ENCODE results near the gene NTM.

The NTM gene

GRCh38 chr11:132161403-132162078, 791.1 kb downstream of the NTM start:
- DNase-seq (ENCODE audit: insufficient read length, low spot score) (no peak), FAIRE-seq (no peak)
- TF ChIP-seq, protein P1, sequence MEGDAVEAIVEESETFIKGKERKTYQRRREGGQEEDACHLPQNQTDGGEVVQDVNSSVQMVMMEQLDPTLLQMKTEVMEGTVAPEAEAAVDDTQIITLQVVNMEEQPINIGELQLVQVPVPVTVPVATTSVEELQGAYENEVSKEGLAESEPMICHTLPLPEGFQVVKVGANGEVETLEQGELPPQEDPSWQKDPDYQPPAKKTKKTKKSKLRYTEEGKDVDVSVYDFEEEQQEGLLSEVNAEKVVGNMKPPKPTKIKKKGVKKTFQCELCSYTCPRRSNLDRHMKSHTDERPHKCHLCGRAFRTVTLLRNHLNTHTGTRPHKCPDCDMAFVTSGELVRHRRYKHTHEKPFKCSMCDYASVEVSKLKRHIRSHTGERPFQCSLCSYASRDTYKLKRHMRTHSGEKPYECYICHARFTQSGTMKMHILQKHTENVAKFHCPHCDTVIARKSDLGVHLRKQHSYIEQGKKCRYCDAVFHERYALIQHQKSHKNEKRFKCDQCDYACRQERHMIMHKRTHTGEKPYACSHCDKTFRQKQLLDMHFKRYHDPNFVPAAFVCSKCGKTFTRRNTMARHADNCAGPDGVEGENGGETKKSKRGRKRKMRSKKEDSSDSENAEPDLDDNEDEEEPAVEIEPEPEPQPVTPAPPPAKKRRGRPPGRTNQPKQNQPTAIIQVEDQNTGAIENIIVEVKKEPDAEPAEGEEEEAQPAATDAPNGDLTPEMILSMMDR (IDR thresholded peaks at IDR 0.05; ENCODE audit: insufficient read depth, missing control alignments), result no peak

DNA sequence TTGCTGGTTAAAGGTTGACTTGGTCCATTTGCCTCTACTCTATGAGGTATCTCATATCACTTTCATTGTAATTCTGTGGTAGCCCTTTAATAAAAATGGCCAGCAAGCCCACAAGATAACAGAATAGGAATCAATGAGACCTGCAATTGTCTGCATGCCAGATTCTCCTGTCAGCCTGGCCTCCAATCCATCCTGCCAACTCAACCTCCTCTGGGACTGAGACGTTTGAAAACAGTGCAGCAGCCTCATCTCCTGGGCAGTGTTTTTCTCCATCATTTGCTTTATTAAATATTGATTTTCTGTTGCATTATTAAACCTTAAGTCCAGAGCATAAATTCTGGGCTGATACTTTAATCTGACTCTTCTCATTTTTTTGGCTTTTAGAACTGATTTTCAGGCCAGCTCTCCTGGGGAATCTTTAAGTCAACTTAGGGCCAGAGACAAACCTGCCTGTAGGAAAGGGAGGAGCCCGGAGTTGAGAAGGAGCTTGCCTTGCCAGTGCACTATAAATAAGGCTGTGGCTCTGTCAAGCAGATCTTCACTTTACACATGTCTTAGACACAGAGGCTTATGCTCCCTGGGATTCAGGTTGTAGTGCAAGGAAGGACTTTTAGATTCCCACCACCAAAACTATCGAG, 798.0 kb downstream of the NTM start:
- TF ChIP-seq, protein P1 (IDR thresholded peaks at IDR 0.05; ENCODE audit: insufficient read depth, missing control alignments), result no peak
- no peak for DNase-seq (ENCODE audit: insufficient read length, low spot score)
- no peak for FAIRE-seq

- DNase-seq (ENCODE audit: insufficient read length, low spot score), result no peak
- TF ChIP-seq, protein P1 (IDR thresholded peaks at IDR 0.05; ENCODE audit: insufficient read depth, missing control alignments), result no peak
- FAIRE-seq, result no peak
These were observed 800.6 kb downstream of the NTM start for GRCh38 chr11:132171031-132171430.

GRCh38 chr11:132174362-132175255, 804.2 kb downstream of the NTM start:
- FAIRE-seq (no peak), DNase-seq (ENCODE audit: insufficient read length, low spot score) (no peak)
- TF ChIP-seq, protein P1 (IDR thresholded peaks at IDR 0.05; ENCODE audit: insufficient read depth, missing control alignments), result no peak

- FAIRE-seq, result no peak
- no peak for DNase-seq (ENCODE audit: insufficient read length, low spot score)
- TF ChIP-seq, protein P1 (IDR thresholded peaks at IDR 0.05; ENCODE audit: insufficient read depth, missing control alignments), result no peak
These were observed 806.7 kb downstream of the NTM start for GRCh38 chr11:132177106-132177505.

DNA sequence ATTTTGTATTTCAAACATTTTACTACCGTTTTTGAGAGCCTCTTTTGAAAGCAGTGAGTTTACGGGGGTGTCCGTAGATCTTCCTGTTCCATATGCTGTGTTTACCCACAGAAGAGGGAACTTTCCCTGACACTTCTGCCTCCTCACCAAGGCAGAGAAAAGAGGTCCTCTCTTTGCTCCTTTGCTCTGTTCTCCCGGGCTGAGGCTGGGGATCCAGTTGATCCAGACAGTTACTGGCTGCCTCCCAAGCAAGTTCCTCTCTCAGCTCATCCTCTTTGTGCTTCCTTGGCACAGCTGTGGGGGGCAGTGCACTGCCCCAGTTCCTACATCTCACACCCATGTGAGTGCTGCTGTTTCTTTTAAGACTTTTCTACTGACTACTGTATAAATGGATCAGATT, 813.7 kb downstream of the NTM start:
- DNase-seq (ENCODE audit: insufficient read length, low spot score) (no peak), FAIRE-seq (no peak)
- TF ChIP-seq, protein P1 (IDR thresholded peaks at IDR 0.05; ENCODE audit: insufficient read depth, missing control alignments), result no peak
